NCI-H526 treated with DMSO at 0.1 percent for 48 hours (cell line): ENCODE measurements around the gene SNX2.
"Not testable (repeated sequence)": the region's sequence is repeated elsewhere in the genome, so short reads cannot be mapped to it uniquely, and the experiment has no call there.

Source experiments
- DNase-seq: peaks from one replicate; lab custom pipeline; 2025; lab: John Stamatoyannopoulos, UW

The SNX2 gene

DNA sequence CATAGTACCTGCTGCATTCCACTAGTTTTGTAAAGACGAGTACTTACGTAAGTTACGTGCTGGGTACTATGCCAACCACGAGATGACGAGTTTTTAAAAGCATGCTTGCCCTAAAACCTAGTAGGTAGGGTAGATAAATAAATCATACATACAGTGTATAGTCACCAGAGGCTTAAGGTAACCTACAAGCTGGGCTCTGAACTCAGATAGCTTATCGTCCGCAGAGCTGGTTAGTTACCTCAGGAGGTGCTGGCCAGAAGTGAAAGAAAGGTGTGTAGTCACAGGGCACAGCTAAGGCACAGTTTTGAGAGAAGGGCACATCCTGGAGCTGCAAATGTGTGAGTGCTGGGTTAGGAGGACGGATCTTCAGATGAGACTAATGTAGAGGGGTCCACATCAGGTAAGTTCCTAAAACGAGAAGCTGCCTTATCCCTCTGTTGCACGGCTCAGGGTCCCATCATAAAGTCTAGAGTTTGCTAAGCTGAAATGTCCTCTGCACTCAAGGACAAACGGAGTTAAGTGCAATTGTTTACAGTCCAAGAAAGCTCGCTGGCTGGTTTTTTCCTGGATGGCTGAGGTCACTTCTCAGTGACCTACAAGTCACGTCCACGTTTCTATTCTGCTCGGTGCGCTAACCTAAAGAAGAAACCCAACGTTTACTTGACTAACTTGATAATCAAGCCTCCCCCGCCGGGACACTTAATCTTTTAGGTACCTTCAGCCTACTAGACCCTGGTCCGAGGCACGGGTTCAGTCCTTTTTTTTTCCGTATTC is 69.4 kb downstream of the SNX2 start:
- no peak for DNase-seq

DNA sequence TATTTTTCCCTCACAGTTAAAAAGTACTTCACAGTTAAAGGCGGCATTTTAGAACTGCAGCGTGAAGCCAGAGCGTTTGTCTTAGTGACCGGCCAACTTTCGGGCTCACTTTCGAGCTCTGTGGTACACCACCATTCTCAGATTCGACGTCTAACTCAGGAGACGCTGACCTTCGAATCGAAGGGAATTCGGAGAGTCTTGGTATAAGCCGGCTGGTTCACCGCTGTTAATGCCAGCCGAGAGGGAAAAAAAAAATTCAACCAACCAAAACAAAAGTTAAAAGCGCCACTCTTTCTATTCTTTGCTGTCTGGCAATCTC is 70.0 kb downstream of the SNX2 start:
- DNase-seq, result no peak

DNA sequence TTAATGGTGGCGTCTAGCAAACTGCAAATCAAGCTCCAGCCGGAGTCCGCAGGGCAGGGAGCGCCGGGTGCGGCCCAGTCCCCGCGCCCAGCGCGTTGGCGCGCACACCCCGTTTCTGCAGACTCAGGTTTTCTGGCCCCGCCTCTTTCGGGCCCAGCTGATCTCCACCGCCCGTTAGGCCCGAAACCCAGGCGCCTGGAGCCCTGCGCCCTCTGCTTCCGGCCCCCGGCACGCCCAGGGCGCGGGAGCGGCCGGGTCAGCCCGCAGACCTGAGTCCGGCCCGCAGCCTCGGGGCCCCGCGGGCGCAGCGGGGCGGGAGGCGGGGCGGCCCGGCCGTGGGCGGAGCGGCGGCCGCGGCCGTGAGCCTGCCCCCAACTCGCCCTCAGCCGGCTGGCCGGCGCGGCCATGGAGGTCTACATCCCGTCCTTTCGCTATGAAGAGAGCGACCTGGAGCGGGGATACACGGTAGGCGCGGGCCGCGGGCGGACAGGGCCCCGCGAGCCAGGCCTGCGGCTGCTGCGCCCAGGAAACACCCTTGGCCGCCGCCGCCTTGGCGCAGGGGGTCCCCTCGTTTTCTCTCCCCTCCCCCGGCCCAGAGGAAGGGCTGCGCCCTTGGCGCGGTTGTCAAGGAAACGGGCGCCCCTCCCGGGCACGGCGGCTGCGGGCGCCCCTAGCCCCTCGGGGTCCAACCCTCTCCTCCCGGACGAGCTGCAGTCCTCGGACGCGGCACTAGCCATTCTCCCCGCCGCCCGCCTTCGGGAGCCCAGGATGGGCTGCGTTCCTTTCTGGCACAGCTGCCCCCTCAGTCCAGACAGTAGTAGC is 70.6 kb downstream of the SNX2 start, which contains the start of gene SNX24:
SNX24 (plus strand) TSS at position 385 of the 822 bp plus-strand sequence; CDS start at position 406, 21 bp downstream.
- peak; percentile 17 for DNase-seq

DNA sequence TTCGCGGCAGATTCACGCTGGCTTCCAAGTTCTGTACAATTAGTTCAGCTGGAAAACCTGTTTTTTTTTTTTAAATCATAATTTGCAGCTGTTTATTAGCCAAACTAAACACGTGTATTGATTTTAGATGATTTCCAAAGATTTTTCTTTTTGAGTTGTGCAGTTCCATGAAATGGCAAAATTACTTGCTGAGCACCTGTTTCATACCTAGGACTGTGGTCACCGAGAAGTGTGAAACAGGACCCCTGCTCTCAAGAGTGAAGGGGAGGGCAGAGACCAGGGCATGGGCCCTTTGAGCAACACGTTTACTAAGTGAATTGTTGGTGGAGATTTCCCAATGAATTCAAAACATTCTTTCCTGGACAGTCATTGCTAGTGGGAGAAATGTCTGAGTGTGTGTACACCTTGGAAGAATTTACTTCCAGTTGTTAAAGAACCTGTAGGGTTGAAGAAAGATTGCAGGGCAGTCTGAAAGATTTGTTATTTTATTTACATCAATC is 71.2 kb downstream of the SNX2 start:
- DNase-seq, result no peak

- DNase-seq, result no peak
These were observed 72.8 kb downstream of the SNX2 start for GRCh38 chr5:122847687-122848081.

- no peak for DNase-seq
These were observed 74.9 kb downstream of the SNX2 start for GRCh38 chr5:122849771-122850170.

DNA sequence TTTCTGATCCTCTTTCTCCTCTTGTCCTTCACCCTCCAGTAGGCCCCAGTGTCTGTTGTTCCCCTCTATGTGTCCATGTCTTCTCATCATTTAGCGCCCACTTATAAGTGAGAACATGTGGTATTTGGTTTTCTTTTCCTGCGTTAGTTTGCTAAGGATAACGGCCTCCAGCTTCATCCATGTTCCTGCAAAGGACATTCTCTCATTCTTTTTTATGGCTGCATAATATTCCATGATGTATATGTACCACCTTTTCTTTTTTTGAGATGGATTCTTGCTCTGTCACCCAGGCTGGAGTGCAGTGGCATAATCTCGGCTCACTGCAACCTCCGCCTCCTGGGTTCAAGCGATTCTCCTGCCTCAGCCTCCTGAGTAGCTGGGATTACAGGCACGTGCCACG is 82.7 kb downstream of the SNX2 start:
- not testable (repeated sequence) for DNase-seq

DNA sequence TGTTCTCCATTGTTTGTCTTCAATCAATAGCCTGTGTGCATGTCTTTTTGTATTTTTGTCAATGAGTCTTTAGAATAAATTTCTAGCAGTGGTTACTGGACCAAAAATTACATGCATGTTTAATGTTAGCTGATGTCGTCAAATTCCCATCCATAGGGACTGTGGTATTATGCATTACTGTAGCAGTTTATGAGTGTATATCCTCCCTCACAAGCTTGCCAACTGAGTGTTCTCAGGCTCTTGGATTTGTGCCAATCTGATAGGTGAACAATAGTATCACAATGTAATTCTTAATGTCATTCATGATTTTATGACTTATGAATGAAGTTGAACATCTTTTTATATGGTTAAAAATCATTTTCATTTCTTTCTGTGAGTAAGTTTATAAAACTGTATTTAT is 83.6 kb downstream of the SNX2 start:
- no peak for DNase-seq

GRCh38 chr5:122863240-122863639 is 88.4 kb downstream of the SNX2 start:
- DNase-seq, result no peak

GRCh38 chr5:122863721-122864120 is 88.8 kb downstream of the SNX2 start:
- no peak for DNase-seq

GRCh38 chr5:122864400-122864799 is 89.5 kb downstream of the SNX2 start:
- DNase-seq, result no peak

DNA sequence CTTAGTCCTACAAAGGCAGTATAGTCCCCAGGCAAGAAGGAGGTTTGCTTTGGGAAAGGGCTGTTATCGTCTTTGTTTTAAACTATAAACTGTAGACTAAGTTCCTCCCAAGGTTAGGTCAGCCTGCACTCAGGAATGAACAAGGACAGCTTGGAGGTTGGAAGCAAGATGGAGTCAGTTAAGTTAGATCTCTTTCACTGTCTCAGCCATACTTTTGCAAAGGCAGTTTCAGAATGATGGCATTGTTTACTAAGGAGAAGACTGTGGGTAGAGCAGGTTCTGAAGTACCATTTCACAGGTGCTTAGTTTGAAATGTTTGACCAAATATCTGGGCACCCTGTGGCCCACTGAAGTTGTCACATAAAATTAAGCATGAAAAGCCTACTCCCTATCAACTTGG is 90.0 kb downstream of the SNX2 start:
- DNase-seq, result no peak

DNA sequence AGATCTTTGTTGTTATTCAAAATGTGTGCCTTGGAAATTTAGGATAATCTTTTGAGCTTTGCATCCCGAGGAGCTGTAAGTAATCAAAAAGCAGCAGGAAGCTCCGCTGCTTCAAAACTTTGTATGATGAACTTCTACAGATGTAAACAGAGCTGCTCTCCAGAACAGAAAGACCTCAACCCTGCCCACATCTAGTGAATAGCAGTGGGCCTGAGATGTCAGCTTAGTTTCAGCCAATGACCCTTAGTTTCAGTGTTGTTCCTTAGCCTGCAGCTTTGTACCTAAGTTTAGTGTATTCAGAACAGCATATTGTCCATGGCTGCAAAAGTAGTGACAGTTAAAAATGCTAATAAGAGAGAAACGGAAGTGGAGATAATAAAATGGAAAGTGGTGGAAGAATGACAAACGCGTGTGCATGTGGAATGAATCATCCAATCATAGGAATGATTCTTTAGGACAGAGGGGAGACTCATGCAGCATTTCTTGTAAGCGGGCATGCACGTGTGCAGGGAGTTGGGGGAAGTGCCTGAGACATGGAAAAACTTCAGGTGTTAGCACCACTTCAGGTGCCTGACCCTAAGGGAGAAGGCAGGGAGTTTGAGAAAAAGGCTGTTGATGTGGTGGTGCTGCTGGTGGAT is 95.5 kb downstream of the SNX2 start:
- no peak for DNase-seq

GRCh38 chr5:122871661-122872060 is 96.8 kb downstream of the SNX2 start:
- no peak for DNase-seq

DNA sequence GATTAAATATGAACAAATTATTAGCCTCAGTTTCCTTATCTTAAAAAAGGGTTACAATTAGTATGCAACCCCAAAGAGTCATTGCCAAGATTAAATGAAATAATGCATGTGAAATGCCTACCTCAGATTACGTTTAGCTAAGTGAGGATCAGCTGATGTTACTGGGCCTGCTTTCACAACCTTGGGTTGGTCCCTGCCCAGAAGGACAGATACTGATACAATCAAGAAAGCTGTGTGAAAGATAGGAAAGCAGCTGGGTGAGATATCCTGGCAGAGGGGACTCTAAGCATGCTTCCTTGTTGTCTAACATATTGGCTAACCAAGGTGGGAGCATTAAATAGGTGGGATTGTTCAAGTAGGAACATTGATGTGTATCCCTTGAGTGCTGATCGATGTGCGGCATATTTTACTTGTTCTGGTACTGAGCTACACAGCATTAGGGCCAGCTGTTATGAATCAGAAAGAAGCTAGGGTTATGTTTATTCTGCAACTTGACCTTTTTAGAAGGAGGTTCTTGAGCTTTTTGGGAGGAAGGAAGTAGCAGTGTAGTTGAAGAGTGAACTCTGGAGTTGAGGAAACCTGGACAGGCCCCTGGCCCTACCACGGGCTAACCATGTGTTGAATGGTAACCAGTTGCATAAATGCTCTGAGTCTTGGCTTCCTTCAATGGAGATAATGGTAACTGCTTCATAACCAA is 99.4 kb downstream of the SNX2 start:
- no peak for DNase-seq

DNA sequence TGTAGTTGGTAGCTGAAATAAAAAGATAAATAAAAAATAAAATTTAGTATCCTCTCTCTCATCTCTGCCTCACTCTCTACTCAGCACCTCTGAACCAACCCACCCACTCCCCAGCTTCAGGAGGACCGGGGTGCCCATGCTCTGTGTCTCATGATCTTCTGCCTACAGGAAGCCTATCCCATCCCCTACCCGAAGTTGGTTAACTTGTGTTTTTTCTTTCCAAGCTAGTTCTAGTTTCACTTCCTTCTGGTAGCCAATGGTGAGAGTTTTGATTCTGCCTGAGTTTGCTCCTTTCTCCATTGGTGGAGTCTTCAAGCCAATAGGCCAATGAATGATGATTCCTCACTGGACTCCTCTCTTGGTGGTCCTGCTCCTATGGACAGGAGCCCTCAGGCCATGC is 102.6 kb downstream of the SNX2 start:
- no peak for DNase-seq

DNA sequence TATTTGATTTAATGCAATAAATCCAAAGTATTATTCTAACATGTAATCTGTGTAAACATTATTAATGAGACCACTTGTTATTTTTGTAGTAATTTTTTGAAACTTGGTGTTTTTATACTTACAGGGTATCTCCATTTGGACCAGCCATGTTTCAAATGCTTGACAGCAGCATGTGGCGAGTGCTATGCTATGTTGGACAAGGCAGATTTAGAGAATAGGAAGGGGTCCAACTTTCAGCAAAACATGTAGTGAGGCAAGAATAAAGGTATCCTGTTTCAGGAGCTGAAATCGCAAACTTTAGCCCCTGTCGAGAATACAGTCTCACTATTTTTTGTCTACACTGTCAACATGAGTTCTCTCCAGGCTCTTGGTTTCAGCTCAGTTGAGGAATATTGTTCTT is 104.2 kb downstream of the SNX2 start:
- DNase-seq, result no peak
